CD4-positive, alpha-beta T cell (primary cell): ENCODE data around the gene TANGO2. TPM values are rescaled to one million over a fixed set of nuclear protein-coding genes. Genes with fewer than 3 reads are reported as not detected.

Source experiments
- ATAC-seq: fragments of 200-7000 bp; cut with Tn5 transposase; one replicate; pipeline ENCODE4 v1.10.0; 2022; ENCODE audit warnings: mild to moderate bottlenecking; ENCODE audit not compliant: poor library complexity
- CTCF ChIA-PET: fragments of 350-600 bp; sonication (Branson Sonifier 250); formaldehyde crosslinking; loops from one replicate; lab custom pipeline; 2021; ENCODE audit warnings: antibody characterized with exemption, inconsistent platforms; lab: Charles Lee
- POLR2A ChIA-PET: fragments of 350-600 bp; sonication (Branson Sonifier 250); formaldehyde crosslinking; loops from one replicate; lab custom pipeline; 2021; ENCODE audit warnings: antibody characterized with exemption, inconsistent platforms; lab: Charles Lee
- DNase-seq, 14 experiments: peaks; one replicate each; pipeline ENCODE4 v3.0.0-alpha.2; 2013 to 2020; ENCODE audit warnings: mixed read lengths in 2 of 14
- H3K27ac ChIP-seq, 2 donors: one replicate each; pipeline versions ENCODE4 v1.5.1 to v1.7.0; 2013; ENCODE audit warnings: low read length in 2 of 2, low read depth in 1 of 2, mild to moderate bottlenecking in 1 of 2
- H3K27me3 ChIP-seq, 2 experiments: 1 replicate in 1 of 2; 2 replicates in 1 of 2; pipeline versions ENCODE4 v1.6.1 to v1.7.0; 2013; ENCODE audit warnings: low read length in 2 of 2, control low read depth in 1 of 2, mild to moderate bottlenecking in 1 of 2, moderate library complexity in 1 of 2; ENCODE audit not compliant: insufficient read depth in 2 of 2, control insufficient read depth in 1 of 2
- H3K36me3 ChIP-seq: one replicate; pipeline ENCODE4 v1.6.1; 2013; ENCODE audit warnings: low read length, control low read depth; ENCODE audit not compliant: insufficient read depth
- H3K4me1 ChIP-seq: one replicate; pipeline ENCODE4 v1.6.1; 2013; ENCODE audit warnings: low read length, control low read depth; ENCODE audit not compliant: insufficient read depth
- H3K4me3 ChIP-seq: one replicate; pipeline ENCODE4 v1.5.1; 2013; ENCODE audit warnings: mild to moderate bottlenecking, low read length, moderate library complexity
- H3K9me3 ChIP-seq, 2 experiments: 1 replicate in 1 of 2; 2 replicates in 1 of 2; pipeline versions ENCODE4 v1.6.1 to v1.7.0; 2013; ENCODE audit warnings: low read length in 2 of 2, mild to moderate bottlenecking in 2 of 2, control low read depth in 1 of 2, moderate library complexity in 1 of 2; ENCODE audit not compliant: control insufficient read depth in 1 of 2, insufficient read depth in 1 of 2
- H3K27ac Mint-ChIP-seq: one replicate; pipeline ENCODE4 v1.8.0; 2020; ENCODE audit warnings: mixed read lengths
- H3K27me3 Mint-ChIP-seq: one replicate; pipeline ENCODE4 v1.8.0; 2021; ENCODE audit warnings: mixed read lengths
- H3K36me3 Mint-ChIP-seq: one replicate; pipeline ENCODE4 v1.8.0; 2021; ENCODE audit warnings: low read depth, mixed read lengths
- H3K4me1 Mint-ChIP-seq: one replicate; pipeline ENCODE4 v1.8.0; 2021; ENCODE audit warnings: low read depth, mixed read lengths
- H3K4me3 Mint-ChIP-seq: one replicate; pipeline ENCODE4 v1.8.0; 2020; ENCODE audit warnings: mild to moderate bottlenecking, mixed read lengths
- H3K9me3 Mint-ChIP-seq: one replicate; pipeline ENCODE4 v1.8.0; 2020; ENCODE audit warnings: mixed read lengths
- intact Hi-C, 2 experiments: fragments of 100-400 bp; cut with DNase I in 1 of 2; cut with micrococcal nuclease in 1 of 2; formaldehyde crosslinking; loops; one replicate each; pipeline versions ENCODE4 v1.15.1 to v1.9.0; 2023 to 2025; cut with DNase I, micrococcal nuclease
- total RNA-seq, 174 experiments: library from RNA in 2 of 174; stranded (reverse) in 2 of 174; gene quantifications; one replicate each; pipeline ENCODE4 v1.2.3 and lab custom pipeline; 2021 to 2026
- TF ChIP-seq, protein P1 (sequence below): fragments of 200-600 bp; IDR thresholded peaks from one replicate; pipeline ENCODE4 v1.8.0; 2022; ENCODE audit warnings: antibody characterized with exemption, mild to moderate bottlenecking

TANGO2 gene
- total RNA-seq, 2 experiments from 2014 or later: 10.3 to 10.5 TPM

DNA sequence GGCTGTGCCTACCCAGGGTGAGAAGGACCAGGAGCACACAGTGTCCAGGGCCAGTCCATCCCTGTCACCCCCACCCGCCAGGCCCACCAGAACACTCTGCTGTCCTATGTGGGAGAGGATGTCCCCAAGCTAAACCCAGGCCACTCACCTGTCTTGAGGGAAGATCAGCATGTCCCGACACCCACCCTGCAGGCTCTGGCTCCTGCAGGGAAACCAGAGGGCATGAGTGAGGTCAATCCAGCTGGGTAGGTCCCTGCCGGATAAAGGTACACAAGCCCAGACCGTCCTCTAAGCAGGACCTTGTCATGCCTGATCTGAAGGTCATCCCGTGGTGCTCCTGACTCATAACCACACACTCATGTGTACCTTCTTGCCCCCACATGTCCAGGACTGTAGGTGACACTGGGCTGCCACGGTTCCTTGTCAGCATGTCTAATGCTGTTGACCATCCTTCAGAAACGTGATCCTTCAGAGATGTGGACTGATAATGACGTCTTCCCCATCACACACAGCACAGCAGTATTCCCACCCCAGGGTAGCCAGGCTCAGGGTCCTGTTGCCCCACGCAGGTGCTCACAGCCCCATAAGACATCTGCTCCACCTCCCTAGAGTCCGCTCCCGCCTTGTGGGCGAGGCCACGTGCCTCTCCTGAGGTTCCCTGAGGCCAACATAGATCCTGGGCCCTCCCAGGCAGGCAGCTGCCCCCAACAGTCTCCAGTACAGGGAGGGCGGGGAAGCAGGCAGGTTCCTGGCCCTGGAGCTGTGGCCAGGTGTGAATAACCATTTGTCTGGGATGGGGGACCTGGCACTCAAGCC lies 10.4 kb upstream of the TANGO2 start:
- no peaks in the 10 kb centered on the region for H3K9me3 ChIP-seq
- H3K27ac Mint-ChIP-seq: no peak overlapping the region
- H3K4me1 Mint-ChIP-seq: peaks cover 5% of the 10 kb centered on the region
- no peaks in the 10 kb centered on the region for H3K36me3 ChIP-seq
- H3K9me3 Mint-ChIP-seq: no peaks in the 10 kb centered on the region
- DNase-seq (no peak), ATAC-seq (no peak)
- no peak overlapping the region for H3K4me3 ChIP-seq
- CTCF ChIA-PET: no interaction called here
- POLR2A ChIA-PET: no interaction called here
- H3K27me3 Mint-ChIP-seq: peaks cover 3% of the 10 kb centered on the region
- H3K4me3 Mint-ChIP-seq: no peak overlapping the region
- intact Hi-C loops: loop anchor here in 1 of 2 experiments (10.0 kb wide), 2 partner anchors 156 to 384 kb away; partner anchors contain the start of genes GNB1L, RTL10 and ZNF74
- H3K36me3 Mint-ChIP-seq: no peaks in the 10 kb centered on the region
- peaks cover 2% of the 10 kb centered on the region for H3K4me1 ChIP-seq
- TF ChIP-seq, protein P1, sequence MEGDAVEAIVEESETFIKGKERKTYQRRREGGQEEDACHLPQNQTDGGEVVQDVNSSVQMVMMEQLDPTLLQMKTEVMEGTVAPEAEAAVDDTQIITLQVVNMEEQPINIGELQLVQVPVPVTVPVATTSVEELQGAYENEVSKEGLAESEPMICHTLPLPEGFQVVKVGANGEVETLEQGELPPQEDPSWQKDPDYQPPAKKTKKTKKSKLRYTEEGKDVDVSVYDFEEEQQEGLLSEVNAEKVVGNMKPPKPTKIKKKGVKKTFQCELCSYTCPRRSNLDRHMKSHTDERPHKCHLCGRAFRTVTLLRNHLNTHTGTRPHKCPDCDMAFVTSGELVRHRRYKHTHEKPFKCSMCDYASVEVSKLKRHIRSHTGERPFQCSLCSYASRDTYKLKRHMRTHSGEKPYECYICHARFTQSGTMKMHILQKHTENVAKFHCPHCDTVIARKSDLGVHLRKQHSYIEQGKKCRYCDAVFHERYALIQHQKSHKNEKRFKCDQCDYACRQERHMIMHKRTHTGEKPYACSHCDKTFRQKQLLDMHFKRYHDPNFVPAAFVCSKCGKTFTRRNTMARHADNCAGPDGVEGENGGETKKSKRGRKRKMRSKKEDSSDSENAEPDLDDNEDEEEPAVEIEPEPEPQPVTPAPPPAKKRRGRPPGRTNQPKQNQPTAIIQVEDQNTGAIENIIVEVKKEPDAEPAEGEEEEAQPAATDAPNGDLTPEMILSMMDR: no peak
- no peaks in the 10 kb centered on the region for H3K27me3 ChIP-seq
- no peak overlapping the region for H3K27ac ChIP-seq

DNA sequence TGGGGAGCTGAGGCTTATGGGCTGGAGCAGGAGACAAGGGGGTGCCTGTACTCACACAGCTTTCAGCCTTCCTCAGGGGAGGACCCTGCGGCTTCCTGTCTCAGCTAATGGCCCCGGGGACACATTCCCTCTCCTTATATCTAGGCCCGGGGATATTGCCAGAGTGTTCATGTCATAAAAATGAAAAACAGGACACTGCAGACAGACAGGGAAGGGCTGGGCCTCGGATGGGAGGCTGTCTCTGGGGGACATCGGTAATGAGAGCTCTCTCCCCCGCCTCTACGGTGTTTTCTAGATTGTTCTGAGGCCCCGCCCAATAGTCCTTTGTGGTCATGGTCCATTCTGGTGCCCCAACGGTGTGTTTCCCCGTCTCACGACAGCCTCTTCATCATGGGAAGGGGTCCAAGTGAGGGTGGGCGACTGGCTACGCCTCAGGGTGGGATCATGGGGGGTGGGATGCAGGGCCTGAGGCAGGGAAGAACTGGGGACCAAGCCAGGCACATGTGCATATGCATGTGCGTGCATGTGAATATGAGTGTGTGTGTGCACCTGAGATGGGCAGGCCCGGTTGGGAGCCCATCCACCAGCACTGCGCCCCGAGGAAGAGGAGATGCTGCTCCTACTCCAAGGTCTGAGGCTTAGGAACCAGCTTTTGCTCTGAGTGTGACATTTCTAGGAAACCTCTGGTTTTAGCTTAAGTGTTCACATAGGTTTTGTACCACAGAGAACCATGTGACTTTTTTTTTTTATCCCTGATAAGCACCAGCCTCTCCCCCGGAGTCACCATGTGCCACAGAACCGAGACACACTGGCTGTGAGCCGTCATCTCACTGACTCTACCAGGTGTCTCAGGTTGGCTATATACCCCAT lies 9.6 kb upstream of the TANGO2 start:
- Histone ChIP-seq H3K27me3 (no peaks in the 10 kb centered on the region), H3K36me3 (no peaks in the 10 kb centered on the region), H3K9me3 (no peaks in the 10 kb centered on the region), H3K4me3 (no peak overlapping the region), H3K4me1 (peaks cover 8% of the 10 kb centered on the region), H3K27ac (no peak overlapping the region)
- Mint-ChIP-seq H3K36me3 (no peaks in the 10 kb centered on the region), H3K9me3 (no peaks in the 10 kb centered on the region), H3K4me3 (no peak overlapping the region), H3K27me3 (peaks cover 4% of the 10 kb centered on the region), H3K4me1 (peaks cover 5% of the 10 kb centered on the region), H3K27ac (no peak overlapping the region)
- intact Hi-C loops: loop anchor here in 1 of 2 experiments (10.0 kb wide), 2 partner anchors 157 to 383 kb away; partner anchors contain the start of genes GNB1L, RTL10 and ZNF74
- no peak for DNase-seq
- CTCF ChIA-PET: no interaction called here
- TF ChIP-seq, protein P1: no peak
- POLR2A ChIA-PET: no interaction called here
- no peak for ATAC-seq

DNA sequence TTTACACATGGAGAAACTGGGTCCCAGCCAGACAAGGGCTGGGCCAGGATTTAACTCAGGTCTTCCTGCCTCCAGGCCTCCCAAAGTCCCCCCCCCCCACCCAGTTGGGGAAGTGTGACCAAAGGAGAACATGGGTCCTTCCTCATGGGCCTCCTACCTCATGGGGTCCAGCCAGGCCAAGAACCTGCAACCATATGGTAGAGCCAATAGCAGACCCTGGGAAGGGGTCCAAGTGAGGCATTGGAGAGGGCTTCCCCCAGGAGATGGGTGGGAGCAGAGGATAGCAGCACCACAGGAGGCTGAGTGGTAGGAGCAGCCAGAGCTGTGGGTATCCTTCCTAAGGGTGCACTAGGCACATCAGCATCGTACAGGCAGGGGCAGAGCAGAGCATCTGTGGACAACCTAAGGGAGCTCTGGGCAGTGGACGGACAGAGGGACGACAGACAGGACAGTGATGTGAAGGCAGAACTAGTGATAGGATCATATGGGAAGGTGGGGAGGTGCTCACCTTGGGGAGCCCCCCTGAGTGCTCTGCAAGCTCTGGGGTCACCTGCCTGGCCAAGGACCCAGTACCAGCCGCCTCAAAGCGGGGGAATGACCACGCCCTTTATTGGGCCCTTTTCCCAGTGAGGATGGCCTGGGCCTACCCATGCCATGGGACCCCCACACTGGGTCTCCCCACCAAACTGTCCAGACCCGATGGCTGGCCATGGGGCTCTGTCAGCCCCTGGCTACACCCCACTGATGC lies 8.7 kb upstream of the TANGO2 start:
- Mint-ChIP-seq H3K27me3 (peaks cover 4% of the 10 kb centered on the region), H3K4me3 (peak overlapping the region; percentile 11), H3K36me3 (no peaks in the 10 kb centered on the region), H3K27ac (no peak overlapping the region), H3K9me3 (no peaks in the 10 kb centered on the region), H3K4me1 (peaks cover 9% of the 10 kb centered on the region)
- no peak overlapping the region for H3K4me3 ChIP-seq
- ChIA-PET CTCF (interaction anchor here (1.1 kb wide), 1 partner anchor 41 kb away, joined by 5 read pairs; no protein-coding TSS in a partner anchor), POLR2A (no interaction called here)
- intact Hi-C loops: loop anchor here in 1 of 2 experiments (10.0 kb wide), 2 partner anchors 157 to 383 kb away; partner anchors contain the start of genes GNB1L, RTL10 and ZNF74
- TF ChIP-seq, protein P1: no peak
- no peak overlapping the region for H3K27ac ChIP-seq
- H3K9me3 ChIP-seq: no peaks in the 10 kb centered on the region
- H3K4me1 ChIP-seq: peaks cover 11% of the 10 kb centered on the region
- H3K36me3 ChIP-seq: no peaks in the 10 kb centered on the region
- ATAC-seq (no peak), DNase-seq (no peak)
- no peaks in the 10 kb centered on the region for H3K27me3 ChIP-seq
